ENCODE measurements around the gene AOAH.
"Not testable (repeated sequence)": the region's sequence is repeated elsewhere in the genome, so short reads cannot be mapped to it uniquely, and the experiment has no call there.

DNA sequence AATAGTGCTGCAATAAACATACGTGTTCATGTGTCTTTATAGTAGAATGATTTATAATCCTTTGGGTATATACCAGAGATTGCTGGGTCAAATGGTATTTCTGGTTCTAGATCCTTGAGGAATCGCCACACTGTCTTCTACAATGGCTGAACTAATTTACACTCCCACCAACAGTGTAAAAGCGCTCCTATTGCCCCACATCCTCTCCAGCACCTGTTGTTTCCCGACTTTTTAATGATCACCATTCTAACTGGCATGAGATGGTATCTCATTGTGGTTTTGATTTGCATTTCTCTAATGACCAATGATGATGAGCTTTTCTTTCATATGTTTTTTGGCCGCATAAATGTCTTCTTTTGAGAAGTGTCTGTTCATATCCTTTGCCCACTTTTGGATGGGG lies 235.6 kb downstream of the AOAH start:
- not testable (repeated sequence) for TF ChIP-seq POLR2A (IDR thresholded peaks at IDR 0.05)
- TF ChIP-seq, protein P1, sequence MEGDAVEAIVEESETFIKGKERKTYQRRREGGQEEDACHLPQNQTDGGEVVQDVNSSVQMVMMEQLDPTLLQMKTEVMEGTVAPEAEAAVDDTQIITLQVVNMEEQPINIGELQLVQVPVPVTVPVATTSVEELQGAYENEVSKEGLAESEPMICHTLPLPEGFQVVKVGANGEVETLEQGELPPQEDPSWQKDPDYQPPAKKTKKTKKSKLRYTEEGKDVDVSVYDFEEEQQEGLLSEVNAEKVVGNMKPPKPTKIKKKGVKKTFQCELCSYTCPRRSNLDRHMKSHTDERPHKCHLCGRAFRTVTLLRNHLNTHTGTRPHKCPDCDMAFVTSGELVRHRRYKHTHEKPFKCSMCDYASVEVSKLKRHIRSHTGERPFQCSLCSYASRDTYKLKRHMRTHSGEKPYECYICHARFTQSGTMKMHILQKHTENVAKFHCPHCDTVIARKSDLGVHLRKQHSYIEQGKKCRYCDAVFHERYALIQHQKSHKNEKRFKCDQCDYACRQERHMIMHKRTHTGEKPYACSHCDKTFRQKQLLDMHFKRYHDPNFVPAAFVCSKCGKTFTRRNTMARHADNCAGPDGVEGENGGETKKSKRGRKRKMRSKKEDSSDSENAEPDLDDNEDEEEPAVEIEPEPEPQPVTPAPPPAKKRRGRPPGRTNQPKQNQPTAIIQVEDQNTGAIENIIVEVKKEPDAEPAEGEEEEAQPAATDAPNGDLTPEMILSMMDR (IDR thresholded peaks at IDR 0.05), result not testable (repeated sequence)
